Endothelial cell (in vitro differentiated cells): Measurements from ENCODE around the gene GPC5. TPM values are rescaled to one million over a fixed set of nuclear protein-coding genes. Genes with fewer than 3 reads are reported as not detected.
"Not testable (repeated sequence)": the region's sequence is repeated elsewhere in the genome, so short reads cannot be mapped to it uniquely, and the experiment has no call there.

Experiments used
- DNase-seq: peaks from one replicate; pipeline ENCODE4 v3.0.0; 2021; ENCODE audit warnings: low spot score
- H3K27ac Mint-ChIP-seq: one replicate; pipeline ENCODE4 v1.8.0; 2021; ENCODE audit warnings: mixed read lengths, inconsistent platforms; ENCODE audit not compliant: unreplicated experiment
- H3K27me3 Mint-ChIP-seq: one replicate; pipeline ENCODE4 v1.8.0; 2021; ENCODE audit warnings: mild to moderate bottlenecking, moderate library complexity, mixed read lengths, inconsistent platforms; ENCODE audit not compliant: unreplicated experiment
- H3K36me3 Mint-ChIP-seq: one replicate; pipeline ENCODE4 v1.8.0; 2021; ENCODE audit warnings: mild to moderate bottlenecking, low read depth, mixed read lengths, inconsistent platforms; ENCODE audit not compliant: unreplicated experiment
- H3K4me1 Mint-ChIP-seq: one replicate; pipeline ENCODE4 v1.8.0; 2021; ENCODE audit warnings: mild to moderate bottlenecking, mixed read lengths, inconsistent platforms; ENCODE audit not compliant: unreplicated experiment
- H3K4me3 Mint-ChIP-seq: one replicate; pipeline ENCODE4 v1.8.0; 2021; ENCODE audit warnings: mild to moderate bottlenecking, mixed read lengths, inconsistent platforms; ENCODE audit not compliant: unreplicated experiment
- H3K9me3 Mint-ChIP-seq: one replicate; pipeline ENCODE4 v1.8.0; 2021; ENCODE audit warnings: mixed read lengths, inconsistent platforms; ENCODE audit not compliant: unreplicated experiment
- total RNA-seq: library from RNA; stranded (reverse); fragmentation: NEBNext Ultra II Directional; extraction: Animal tissue kit (Norgen Biotek cat#: 25700); gene quantifications from one replicate; pipeline ENCODE4 v1.2.1, GENCODE V29; 2021; ENCODE audit not compliant: unreplicated experiment
- TF ChIP-seq, protein P1 (sequence below): fragments of 200-600 bp; sonication (generic); IDR thresholded peaks from one replicate; pipeline ENCODE4 v1.5.0; 2021; ENCODE audit warnings: antibody characterized with exemption; ENCODE audit not compliant: unreplicated experiment

Gene GPC5
- total RNA-seq, 1 donor from 2014 or later: not detected

DNA sequence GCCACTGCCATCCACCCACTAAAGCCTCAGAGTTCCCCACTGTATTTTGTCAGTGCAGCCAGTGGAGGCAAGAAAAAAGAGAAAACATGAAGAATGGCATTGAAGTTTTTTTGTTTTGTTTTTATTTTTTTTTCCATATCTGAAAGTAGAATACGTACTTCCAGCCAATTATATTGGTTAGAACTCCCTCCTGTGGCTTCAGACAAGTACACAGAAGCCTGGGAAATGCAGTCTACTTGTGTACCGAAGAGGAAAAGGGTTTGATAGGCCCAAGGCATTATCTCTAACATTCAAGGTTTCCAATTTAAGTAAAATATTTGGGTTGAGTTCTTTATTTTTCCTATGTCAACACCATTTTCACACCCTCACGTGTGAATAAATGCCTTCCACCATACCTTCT, 1131.9 kb downstream of the GPC5 start:
- TF ChIP-seq, protein P1, sequence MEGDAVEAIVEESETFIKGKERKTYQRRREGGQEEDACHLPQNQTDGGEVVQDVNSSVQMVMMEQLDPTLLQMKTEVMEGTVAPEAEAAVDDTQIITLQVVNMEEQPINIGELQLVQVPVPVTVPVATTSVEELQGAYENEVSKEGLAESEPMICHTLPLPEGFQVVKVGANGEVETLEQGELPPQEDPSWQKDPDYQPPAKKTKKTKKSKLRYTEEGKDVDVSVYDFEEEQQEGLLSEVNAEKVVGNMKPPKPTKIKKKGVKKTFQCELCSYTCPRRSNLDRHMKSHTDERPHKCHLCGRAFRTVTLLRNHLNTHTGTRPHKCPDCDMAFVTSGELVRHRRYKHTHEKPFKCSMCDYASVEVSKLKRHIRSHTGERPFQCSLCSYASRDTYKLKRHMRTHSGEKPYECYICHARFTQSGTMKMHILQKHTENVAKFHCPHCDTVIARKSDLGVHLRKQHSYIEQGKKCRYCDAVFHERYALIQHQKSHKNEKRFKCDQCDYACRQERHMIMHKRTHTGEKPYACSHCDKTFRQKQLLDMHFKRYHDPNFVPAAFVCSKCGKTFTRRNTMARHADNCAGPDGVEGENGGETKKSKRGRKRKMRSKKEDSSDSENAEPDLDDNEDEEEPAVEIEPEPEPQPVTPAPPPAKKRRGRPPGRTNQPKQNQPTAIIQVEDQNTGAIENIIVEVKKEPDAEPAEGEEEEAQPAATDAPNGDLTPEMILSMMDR: no peak
- DNase-seq: no peak
- H3K27me3 Mint-ChIP-seq: peaks cover 1% of the 10 kb centered on the region
- no peaks in the 10 kb centered on the region for H3K36me3 Mint-ChIP-seq
- H3K27ac Mint-ChIP-seq: no peak overlapping the region
- no peaks in the 10 kb centered on the region for H3K4me1 Mint-ChIP-seq
- H3K4me3 Mint-ChIP-seq: no peak overlapping the region
- H3K9me3 Mint-ChIP-seq: no peaks in the 10 kb centered on the region

DNA sequence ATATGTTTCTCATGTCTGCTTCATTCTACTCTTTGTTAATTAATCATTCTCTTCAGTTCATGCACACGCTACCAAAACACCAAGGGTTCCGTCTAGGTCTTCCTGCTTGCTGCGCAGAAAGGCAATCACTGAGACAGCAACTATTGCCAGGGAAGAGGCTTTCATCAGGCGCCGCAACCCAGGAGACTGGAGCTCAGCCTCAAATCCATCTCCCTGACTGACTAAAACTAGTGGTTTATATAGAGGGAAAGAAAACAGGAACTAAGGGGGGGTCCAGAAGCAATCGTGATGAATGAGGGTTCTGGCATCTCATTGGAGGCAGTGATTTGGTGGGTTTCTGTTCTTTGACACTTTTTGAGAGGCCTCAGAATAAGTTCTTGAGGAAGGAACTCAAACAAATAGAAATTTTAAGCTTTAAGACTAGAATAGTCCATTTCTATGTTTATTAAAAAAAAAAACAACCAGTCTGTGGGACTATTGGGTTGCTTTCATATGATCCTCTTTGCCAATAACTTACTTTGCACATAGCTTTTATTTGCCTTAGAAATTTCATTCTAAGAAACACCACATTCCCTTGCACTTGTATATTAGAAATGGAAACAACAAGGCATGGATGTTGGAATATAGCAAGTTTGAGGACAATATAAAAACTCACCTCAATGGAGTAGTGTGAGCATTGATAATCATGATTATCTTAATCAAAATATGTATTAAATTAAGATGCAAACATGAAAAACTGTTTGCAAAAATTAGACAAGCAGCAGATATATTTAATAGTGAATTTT, 1137.0 kb downstream of the GPC5 start:
- no peak for DNase-seq
- H3K27ac Mint-ChIP-seq: no peak overlapping the region
- TF ChIP-seq, protein P1: no peak
- no peaks in the 10 kb centered on the region for H3K9me3 Mint-ChIP-seq
- H3K27me3 Mint-ChIP-seq: no peaks in the 10 kb centered on the region
- H3K4me1 Mint-ChIP-seq: no peaks in the 10 kb centered on the region
- H3K4me3 Mint-ChIP-seq: no peak overlapping the region
- no peaks in the 10 kb centered on the region for H3K36me3 Mint-ChIP-seq

DNA sequence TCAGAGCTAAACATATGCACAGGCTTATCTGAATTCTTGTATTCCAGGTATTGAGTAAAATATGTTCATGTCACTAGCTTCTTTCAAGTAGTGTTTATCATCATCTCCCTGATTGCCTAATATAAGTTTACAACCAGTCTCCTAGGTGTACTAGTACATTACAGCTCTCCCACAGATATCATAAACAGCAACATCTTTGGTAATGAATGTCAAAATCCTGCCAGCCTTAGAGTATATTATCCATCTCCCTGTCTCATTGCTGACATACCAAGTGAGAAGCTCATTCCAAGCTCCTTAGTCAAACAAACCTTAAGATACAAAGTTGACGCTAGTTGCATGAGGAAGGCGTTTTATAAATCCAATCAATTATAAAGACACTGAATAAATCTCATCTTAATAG, 1139.0 kb downstream of the GPC5 start:
- DNase-seq: no peak
- H3K4me1 Mint-ChIP-seq: no peaks in the 10 kb centered on the region
- no peaks in the 10 kb centered on the region for H3K27me3 Mint-ChIP-seq
- H3K36me3 Mint-ChIP-seq: no peaks in the 10 kb centered on the region
- H3K27ac Mint-ChIP-seq: no peak overlapping the region
- no peaks in the 10 kb centered on the region for H3K9me3 Mint-ChIP-seq
- H3K4me3 Mint-ChIP-seq: no peak overlapping the region
- TF ChIP-seq, protein P1: no peak

DNA sequence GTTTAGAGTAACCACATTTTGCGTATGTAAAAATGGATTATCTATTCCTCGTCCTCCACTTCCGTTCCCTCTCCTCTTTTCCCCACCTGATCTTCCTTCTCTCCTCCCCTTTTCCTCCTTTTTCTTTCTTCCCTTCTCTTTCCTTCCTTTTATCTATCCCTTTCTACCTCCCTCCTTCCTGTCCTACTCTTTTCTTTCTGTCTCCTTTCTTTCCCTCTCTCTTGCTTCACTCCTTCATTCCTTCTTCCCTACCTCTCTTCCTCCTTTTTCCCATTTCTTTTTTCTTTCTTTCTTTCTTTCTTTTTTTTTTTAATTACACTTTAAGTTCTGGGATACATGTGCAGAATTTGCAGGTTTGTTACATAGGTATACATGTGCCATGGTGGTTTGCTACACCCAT, 1139.7 kb downstream of the GPC5 start:
- no peaks in the 10 kb centered on the region for H3K9me3 Mint-ChIP-seq
- TF ChIP-seq, protein P1: no peak
- no peaks in the 10 kb centered on the region for H3K27me3 Mint-ChIP-seq
- DNase-seq: no peak
- H3K36me3 Mint-ChIP-seq: no peaks in the 10 kb centered on the region
- H3K27ac Mint-ChIP-seq: no peak overlapping the region
- no peak overlapping the region for H3K4me3 Mint-ChIP-seq
- H3K4me1 Mint-ChIP-seq: no peaks in the 10 kb centered on the region

DNA sequence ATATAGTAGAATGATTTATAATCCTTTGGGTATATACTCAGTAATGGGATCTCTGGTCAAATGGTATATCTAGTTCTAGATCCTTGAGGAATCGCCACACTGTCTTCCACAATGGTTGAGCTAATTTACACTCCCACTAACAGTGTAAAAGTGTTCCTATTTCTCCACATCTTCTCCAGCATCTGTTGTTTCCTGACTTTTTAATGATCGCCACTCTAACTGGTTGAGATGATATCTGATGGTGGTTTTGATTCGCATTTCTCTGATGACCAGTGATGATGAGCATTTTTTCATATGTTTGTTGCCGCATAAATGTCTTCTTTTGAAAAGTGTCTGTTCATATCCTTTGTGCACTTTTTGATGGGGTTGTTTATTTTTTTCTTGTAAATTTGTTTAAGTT, 1140.7 kb downstream of the GPC5 start:
- H3K4me3 Mint-ChIP-seq, H3K27ac Mint-ChIP-seq, H3K27me3 Mint-ChIP-seq, H3K36me3 Mint-ChIP-seq, H3K4me1 Mint-ChIP-seq, DNase-seq, H3K9me3 Mint-ChIP-seq: not testable (repeated sequence)
